Measurements from ENCODE around the gene UXS1.
"Not testable (repeated sequence)": the region's sequence is repeated elsewhere in the genome, so short reads cannot be mapped to it uniquely, and the experiment has no call there.

The UXS1 gene

GRCh38 chr2:106208399-106208798 is 14.3 kb upstream of the UXS1 start:
- Histone ChIP-seq H3K4me3 (ENCODE audit: low read length) (no peak overlapping the region), H3K36me3 (ENCODE audit: control insufficient read depth, insufficient read depth, low read length) (no peaks in the 10 kb centered on the region), H3K4me1 (ENCODE audit: control insufficient read depth, insufficient read depth, low read length) (no peaks in the 10 kb centered on the region), H3K27ac (ENCODE audit: low read length) (no peak overlapping the region), H3K27me3 (ENCODE audit: control insufficient read depth, insufficient read depth, low read length) (no peaks in the 10 kb centered on the region), H3K9me3 (ENCODE audit: control insufficient read depth, insufficient read depth, low read length) (no peaks in the 10 kb centered on the region)
- WGBS (ENCODE audit: insufficient coverage, insufficient read length): no CpG with 5 or more reads among the region's 1 CpG
- no peak for DNase-seq (ENCODE audit: low read depth, low spot score)

GRCh38 chr2:106207246-106207645 is 13.1 kb upstream of the UXS1 start:
- no peak for DNase-seq (ENCODE audit: low read depth, low spot score)
- no CpG with 5 or more reads among the region's 2 CpGs for WGBS (ENCODE audit: insufficient coverage, insufficient read length)
- H3K27me3 ChIP-seq (ENCODE audit: control insufficient read depth, insufficient read depth, low read length): no peaks in the 10 kb centered on the region
- no peak overlapping the region for H3K4me3 ChIP-seq (ENCODE audit: low read length)
- no peaks in the 10 kb centered on the region for H3K36me3 ChIP-seq (ENCODE audit: control insufficient read depth, insufficient read depth, low read length)
- H3K4me1 ChIP-seq (ENCODE audit: control insufficient read depth, insufficient read depth, low read length): no peaks in the 10 kb centered on the region
- no peaks in the 10 kb centered on the region for H3K9me3 ChIP-seq (ENCODE audit: control insufficient read depth, insufficient read depth, low read length)
- H3K27ac ChIP-seq (ENCODE audit: low read length): no peak overlapping the region

- H3K9me3 ChIP-seq (ENCODE audit: control insufficient read depth, insufficient read depth, low read length): no peaks in the 10 kb centered on the region
- H3K27ac ChIP-seq (ENCODE audit: low read length): no peak overlapping the region
- no peak overlapping the region for H3K4me3 ChIP-seq (ENCODE audit: low read length)
- WGBS (ENCODE audit: insufficient coverage, insufficient read length): no CpG with 5 or more reads among the region's 5 CpGs
- no peaks in the 10 kb centered on the region for H3K4me1 ChIP-seq (ENCODE audit: control insufficient read depth, insufficient read depth, low read length)
- H3K36me3 ChIP-seq (ENCODE audit: control insufficient read depth, insufficient read depth, low read length): no peaks in the 10 kb centered on the region
- no peaks in the 10 kb centered on the region for H3K27me3 ChIP-seq (ENCODE audit: control insufficient read depth, insufficient read depth, low read length)
- no peak for DNase-seq (ENCODE audit: low read depth, low spot score)
Observed at GRCh38 chr2:106205488-106205887, 11.4 kb upstream of the UXS1 start.

- DNase-seq (ENCODE audit: low read depth, low spot score); H3K4me3 ChIP-seq (ENCODE audit: low read length); H3K9me3 ChIP-seq (ENCODE audit: control insufficient read depth, insufficient read depth, low read length); H3K27ac ChIP-seq (ENCODE audit: low read length); H3K36me3 ChIP-seq (ENCODE audit: control insufficient read depth, insufficient read depth, low read length); H3K27me3 ChIP-seq (ENCODE audit: control insufficient read depth, insufficient read depth, low read length); H3K4me1 ChIP-seq (ENCODE audit: control insufficient read depth, insufficient read depth, low read length): not testable (repeated sequence)
- no CpG with 5 or more reads among the region's 1 CpG for WGBS (ENCODE audit: insufficient coverage, insufficient read length)
Observed at GRCh38 chr2:106204551-106204950, 10.4 kb upstream of the UXS1 start.

- Histone ChIP-seq H3K9me3 (ENCODE audit: control insufficient read depth, insufficient read depth, low read length) (no peaks in the 10 kb centered on the region), H3K27ac (ENCODE audit: low read length) (no peak overlapping the region), H3K4me1 (ENCODE audit: control insufficient read depth, insufficient read depth, low read length) (no peaks in the 10 kb centered on the region), H3K27me3 (ENCODE audit: control insufficient read depth, insufficient read depth, low read length) (no peaks in the 10 kb centered on the region), H3K36me3 (ENCODE audit: control insufficient read depth, insufficient read depth, low read length) (no peaks in the 10 kb centered on the region), H3K4me3 (ENCODE audit: low read length) (no peak overlapping the region)
- DNase-seq (ENCODE audit: low read depth, low spot score): no peak
- WGBS (ENCODE audit: insufficient coverage, insufficient read length): no CpG with 5 or more reads among the region's 2 CpGs
Observed at GRCh38 chr2:106201661-106202060, 7.6 kb upstream of the UXS1 start.

- H3K4me1 ChIP-seq (ENCODE audit: control insufficient read depth, insufficient read depth, low read length): peaks cover 1% of the 10 kb centered on the region; the same call in 1 of the 2 replicates
- no CpG with 5 or more reads among the region's 3 CpGs for WGBS (ENCODE audit: insufficient coverage, insufficient read length)
- H3K27me3 ChIP-seq (ENCODE audit: control insufficient read depth, insufficient read depth, low read length): no peaks in the 10 kb centered on the region
- DNase-seq (ENCODE audit: low read depth, low spot score): no peak
- no peak overlapping the region for H3K27ac ChIP-seq (ENCODE audit: low read length)
- H3K4me3 ChIP-seq (ENCODE audit: low read length): no peak overlapping the region
- no peaks in the 10 kb centered on the region for H3K36me3 ChIP-seq (ENCODE audit: control insufficient read depth, insufficient read depth, low read length)
- no peaks in the 10 kb centered on the region for H3K9me3 ChIP-seq (ENCODE audit: control insufficient read depth, insufficient read depth, low read length)
Observed at GRCh38 chr2:106197878-106198277, 3.8 kb upstream of the UXS1 start.

- H3K4me3 ChIP-seq (ENCODE audit: low read length): no peak overlapping the region
- no CpG with 5 or more reads among the region's 6 CpGs for WGBS (ENCODE audit: insufficient coverage, insufficient read length)
- H3K27me3 ChIP-seq (ENCODE audit: control insufficient read depth, insufficient read depth, low read length): no peaks in the 10 kb centered on the region
- peaks cover 1% of the 10 kb centered on the region; the same call in 1 of the 2 replicates for H3K4me1 ChIP-seq (ENCODE audit: control insufficient read depth, insufficient read depth, low read length)
- no peaks in the 10 kb centered on the region for H3K9me3 ChIP-seq (ENCODE audit: control insufficient read depth, insufficient read depth, low read length)
- H3K27ac ChIP-seq (ENCODE audit: low read length): no peak overlapping the region
- no peaks in the 10 kb centered on the region for H3K36me3 ChIP-seq (ENCODE audit: control insufficient read depth, insufficient read depth, low read length)
- DNase-seq (ENCODE audit: low read depth, low spot score): no peak
Observed at GRCh38 chr2:106195981-106196380, 1.9 kb upstream of the UXS1 start.

- Histone ChIP-seq H3K27ac (ENCODE audit: low read length) (no peak overlapping the region), H3K9me3 (ENCODE audit: control insufficient read depth, insufficient read depth, low read length) (no peaks in the 10 kb centered on the region), H3K4me1 (ENCODE audit: control insufficient read depth, insufficient read depth, low read length) (peaks cover 1% of the 10 kb centered on the region; the same call in 1 of the 2 replicates), H3K27me3 (ENCODE audit: control insufficient read depth, insufficient read depth, low read length) (no peaks in the 10 kb centered on the region), H3K36me3 (ENCODE audit: control insufficient read depth, insufficient read depth, low read length) (no peaks in the 10 kb centered on the region), H3K4me3 (ENCODE audit: low read length) (no peak overlapping the region)
- no CpG with 5 or more reads among the region's 6 CpGs for WGBS (ENCODE audit: insufficient coverage, insufficient read length)
- no peak for DNase-seq (ENCODE audit: low read depth, low spot score)
Observed at GRCh38 chr2:106195456-106195855, 1.4 kb upstream of the UXS1 start.

- no CpG with 5 or more reads among the region's 37 CpGs for WGBS (ENCODE audit: insufficient coverage, insufficient read length)
- H3K27me3 ChIP-seq (ENCODE audit: control insufficient read depth, insufficient read depth, low read length): no peaks in the 10 kb centered on the region
- no peak overlapping the region for H3K27ac ChIP-seq (ENCODE audit: low read length)
- H3K9me3 ChIP-seq (ENCODE audit: control insufficient read depth, insufficient read depth, low read length): no peaks in the 10 kb centered on the region
- DNase-seq (ENCODE audit: low read depth, low spot score): no peak
- peak overlapping the region; percentile 93 for H3K4me3 ChIP-seq (ENCODE audit: low read length)
- H3K36me3 ChIP-seq (ENCODE audit: control insufficient read depth, insufficient read depth, low read length): no peaks in the 10 kb centered on the region
- peaks cover 1% of the 10 kb centered on the region; the same call in 1 of the 2 replicates for H3K4me1 ChIP-seq (ENCODE audit: control insufficient read depth, insufficient read depth, low read length)
Observed at GRCh38 chr2:106193690-106193976, 468 bp downstream of the UXS1 start.

- Histone ChIP-seq H3K27me3 (ENCODE audit: control insufficient read depth, insufficient read depth, low read length) (no peaks in the 10 kb centered on the region), H3K4me3 (ENCODE audit: low read length) (peak overlapping the region; percentile 93), H3K9me3 (ENCODE audit: control insufficient read depth, insufficient read depth, low read length) (no peaks in the 10 kb centered on the region), H3K27ac (ENCODE audit: low read length) (no peak overlapping the region), H3K4me1 (ENCODE audit: control insufficient read depth, insufficient read depth, low read length) (peaks cover 1% of the 10 kb centered on the region), H3K36me3 (ENCODE audit: control insufficient read depth, insufficient read depth, low read length) (no peaks in the 10 kb centered on the region)
- no CpG with 5 or more reads among the region's 30 CpGs for WGBS (ENCODE audit: insufficient coverage, insufficient read length)
- no peak for DNase-seq (ENCODE audit: low read depth, low spot score)
Observed at GRCh38 chr2:106192752-106193689, 1.1 kb downstream of the UXS1 start.

GRCh38 chr2:106191511-106192016 is 2.5 kb downstream of the UXS1 start:
- H3K4me3 ChIP-seq (ENCODE audit: low read length): no peak overlapping the region
- no peak for DNase-seq (ENCODE audit: low read depth, low spot score)
- H3K4me1 ChIP-seq (ENCODE audit: control insufficient read depth, insufficient read depth, low read length): peaks cover 1% of the 10 kb centered on the region
- no peaks in the 10 kb centered on the region for H3K9me3 ChIP-seq (ENCODE audit: control insufficient read depth, insufficient read depth, low read length)
- H3K27ac ChIP-seq (ENCODE audit: low read length): no peak overlapping the region
- no peaks in the 10 kb centered on the region for H3K27me3 ChIP-seq (ENCODE audit: control insufficient read depth, insufficient read depth, low read length)
- no CpG with 5 or more reads among the region's 5 CpGs for WGBS (ENCODE audit: insufficient coverage, insufficient read length)
- H3K36me3 ChIP-seq (ENCODE audit: control insufficient read depth, insufficient read depth, low read length): no peaks in the 10 kb centered on the region
